HG03558 (cell line): Measurements from ENCODE around the gene DAGLB.

ENCODE experiments used
- ATAC-seq: cut with Tn5 transposase; IDR thresholded peaks from one replicate; pipeline ENCODE4 v1.9.1; 2021; ENCODE audit warnings: moderate number of reproducible peaks; ENCODE audit not compliant: unreplicated experiment; ENCODE audit errors: extremely low read depth

Gene DAGLB

GRCh38 chr7:6433784-6434615 lies 13.8 kb downstream of the DAGLB start:
- ATAC-seq, result no peak

- no peak for ATAC-seq
These were observed 15.0 kb downstream of the DAGLB start for GRCh38 chr7:6432781-6433180.

- ATAC-seq, result no peak
These were observed 16.8 kb downstream of the DAGLB start for GRCh38 chr7:6430974-6431373.

GRCh38 chr7:6430271-6430940 lies 17.3 kb downstream of the DAGLB start:
- ATAC-seq, result no peak

GRCh38 chr7:6425948-6426347 lies 21.8 kb downstream of the DAGLB start:
- no peak for ATAC-seq

GRCh38 chr7:6423942-6424701 lies 23.6 kb downstream of the DAGLB start:
- ATAC-seq, result no peak

- no peak for ATAC-seq
These were observed 24.7 kb downstream of the DAGLB start for GRCh38 chr7:6422926-6423632.

GRCh38 chr7:6422095-6422494 lies 25.7 kb downstream of the DAGLB start:
- ATAC-seq, result no peak

- ATAC-seq, result no peak
These were observed 27.1 kb downstream of the DAGLB start for GRCh38 chr7:6420680-6421079.

GRCh38 chr7:6419310-6419773 lies 28.4 kb downstream of the DAGLB start:
- ATAC-seq, result no peak

GRCh38 chr7:6417408-6417807 lies 30.3 kb downstream of the DAGLB start:
- no peak for ATAC-seq

GRCh38 chr7:6416516-6417145 lies 31.1 kb downstream of the DAGLB start:
- no peak for ATAC-seq

- no peak for ATAC-seq
These were observed 34.1 kb downstream of the DAGLB start for GRCh38 chr7:6413637-6414036.

GRCh38 chr7:6409944-6410693 lies 37.6 kb downstream of the DAGLB start:
- ATAC-seq, result no peak

GRCh38 chr7:6409091-6409490 lies 38.7 kb downstream of the DAGLB start:
- ATAC-seq, result no peak

GRCh38 chr7:6407434-6407833 lies 40.3 kb downstream of the DAGLB start:
- no peak for ATAC-seq

- ATAC-seq, result no peak
These were observed 41.6 kb downstream of the DAGLB start for GRCh38 chr7:6406121-6406520.

GRCh38 chr7:6403907-6404306 lies 43.8 kb downstream of the DAGLB start:
- ATAC-seq, result no peak

- ATAC-seq, result no peak
These were observed 45.0 kb downstream of the DAGLB start for GRCh38 chr7:6402741-6403140.
